PC-9 (cell line): ENCODE results near the gene RNF169. TPM values are rescaled to one million over a fixed set of nuclear protein-coding genes. Genes with fewer than 3 reads are reported as not detected.
"Not testable (repeated sequence)": the region's sequence is repeated elsewhere in the genome, so short reads cannot be mapped to it uniquely, and the experiment has no call there.

Source experiments
- BruUV-seq: library from RNA; stranded (reverse); fragments of 400-500 nt; replicated peaks from 2 replicates; lab custom pipeline; 2021; lab: Mats Ljungman, UMichigan
- CTCF ChIA-PET: fragments of 300-600 bp; sonication (Branson Sonifier 250); formaldehyde crosslinking; loops from one replicate; lab custom pipeline; 2022; ENCODE audit warnings: antibody characterized with exemption; lab: Charles Lee
- POLR2A ChIA-PET: fragments of 300-600 bp; sonication (Branson Sonifier 250); formaldehyde crosslinking; loops from one replicate; lab custom pipeline; 2022; ENCODE audit warnings: antibody characterized with exemption; ENCODE audit not compliant: unreplicated experiment; lab: Charles Lee
- DNase-seq, 2 experiments: peaks; one replicate each; pipeline versions ENCODE4 v3.0.0 to v3.0.0-alpha.2; 2015 to 2022; ENCODE audit warnings: mixed read lengths in 1 of 2
- H2AFZ ChIP-seq: fragments of 200-600 bp; sonication (generic); 2 replicates; pipeline ENCODE4 v1.8.1; 2017; ENCODE audit warnings: antibody characterized with exemption
- H3F3A ChIP-seq: fragments of 200-600 bp; sonication (generic); 2 replicates; pipeline ENCODE4 v1.8.1; 2017; ENCODE audit warnings: antibody characterized with exemption, mild to moderate bottlenecking, low read depth; ENCODE audit not compliant: insufficient read depth
- H3K27ac ChIP-seq: fragments of 200-600 bp; sonication (generic); 2 replicates; pipeline ENCODE4 v1.6.1; 2016; ENCODE audit warnings: mixed run types
- H3K27me3 ChIP-seq: fragments of 200-600 bp; sonication (generic); 2 replicates; pipeline ENCODE4 v1.6.1; 2016; ENCODE audit warnings: low read depth, mixed run types; ENCODE audit not compliant: insufficient read depth
- H3K36me3 ChIP-seq: fragments of 200-600 bp; sonication (generic); 2 replicates; pipeline ENCODE4 v1.6.1; 2016; ENCODE audit warnings: low read depth, mixed run types
- H3K4me1 ChIP-seq: fragments of 200-600 bp; sonication (generic); replicated peaks from 2 replicates; pipeline ENCODE4 v1.6.1; 2016; ENCODE audit warnings: mixed run types; ENCODE audit not compliant: insufficient read depth
- H3K4me2 ChIP-seq: fragments of 200-600 bp; sonication (generic); 2 replicates; pipeline ENCODE4 v1.6.1; 2017; ENCODE audit warnings: mixed run types
- H3K4me3 ChIP-seq: fragments of 200-600 bp; sonication (generic); 2 replicates; pipeline ENCODE4 v1.6.1; 2016; ENCODE audit warnings: mixed run types
- H3K79me2 ChIP-seq: fragments of 200-600 bp; sonication (generic); 2 replicates; pipeline ENCODE4 v1.6.1; 2017; ENCODE audit warnings: low read depth, mixed run types
- H3K9me2 ChIP-seq: fragments of 200-600 bp; sonication (generic); 2 replicates; pipeline ENCODE4 v1.8.1; 2017; ENCODE audit warnings: mild to moderate bottlenecking; ENCODE audit not compliant: insufficient read depth
- H3K9me3 ChIP-seq: fragments of 200-600 bp; sonication (generic); 2 replicates; pipeline ENCODE4 v1.8.1; 2016; ENCODE audit warnings: low read depth; ENCODE audit not compliant: insufficient read depth
- H4K20me1 ChIP-seq: fragments of 200-600 bp; sonication (generic); 2 replicates; pipeline ENCODE4 v1.8.1; 2017; ENCODE audit not compliant: insufficient read depth
- CTCF ChIP-seq: fragments of 200-600 bp; sonication (generic); conservative IDR thresholded peaks from 2 replicates; pipeline ENCODE4 v1.6.1; 2017; ENCODE audit warnings: mixed run types, antibody characterized with exemption, mild to moderate bottlenecking, moderate library complexity
- EZH2 ChIP-seq: fragments of 200-600 bp; sonication (generic); IDR thresholded peaks from 2 replicates; pipeline ENCODE4 v1.8.0; 2017; ENCODE audit warnings: antibody characterized with exemption, low read depth
- intact Hi-C: fragments of 100-400 bp; cut with micrococcal nuclease; formaldehyde crosslinking; loops from one replicate; pipeline ENCODE4 v1.10.0; 2022; ENCODE audit not compliant: unreplicated experiment
- total RNA-seq: library from RNA; stranded (reverse); gene quantifications from 2 replicates; pipeline ENCODE4 v1.2.3, GENCODE V29; 2021

The RNF169 gene
- total RNA-seq, 1 experiment from 2014 or later = 36.5 TPM

GRCh38 chr11:74822170-74822569 lies 73.5 kb downstream of the RNF169 start:
- peaks cover 43% of the 10 kb centered on the region for H3K9me3 ChIP-seq
- DNase-seq = no peak
- H3K4me3 ChIP-seq = no peak overlapping the region
- H3K79me2 ChIP-seq = peaks cover 9% of the 10 kb centered on the region; the same call in 1 of the 2 replicates
- BruUV-seq = no TSS peak
- no peak overlapping the region for H3K27ac ChIP-seq
- H3F3A ChIP-seq = no peaks in the 10 kb centered on the region
- H3K9me2 ChIP-seq = no peaks in the 10 kb centered on the region
- H3K4me1 ChIP-seq = no peaks in the 10 kb centered on the region
- H3K4me2 ChIP-seq = no peak overlapping the region
- TF ChIP-seq EZH2 (no peak), CTCF (no peak)
- intact Hi-C loops = no loop called here
- ChIA-PET CTCF (no interaction called here), POLR2A (no interaction called here)
- peaks cover 68% of the 10 kb centered on the region for H3K36me3 ChIP-seq
- no peaks in the 10 kb centered on the region for H3K27me3 ChIP-seq
- no peaks in the 10 kb centered on the region for H4K20me1 ChIP-seq
- H2AFZ ChIP-seq = no peak overlapping the region

GRCh38 chr11:74824285-74824982 lies 75.8 kb downstream of the RNF169 start:
- peaks cover 9% of the 10 kb centered on the region; the same call in 1 of the 2 replicates for H3K79me2 ChIP-seq
- H3K27ac ChIP-seq = no peak overlapping the region
- no peak overlapping the region for H2AFZ ChIP-seq
- POLR2A ChIA-PET = no interaction called here
- CTCF ChIA-PET = no interaction called here
- H3K36me3 ChIP-seq = peaks cover 56% of the 10 kb centered on the region
- H3K4me1 ChIP-seq = no peaks in the 10 kb centered on the region
- intact Hi-C loops = no loop called here
- 0 out of 2 replicates have a peak, but pooled peaks cover 5% of the 10 kb centered on the region for H3F3A ChIP-seq
- H3K4me2 ChIP-seq = no peak overlapping the region
- H3K4me3 ChIP-seq = no peak overlapping the region
- no peak for TF ChIP-seq CTCF
- TF ChIP-seq EZH2 = no peak
- BruUV-seq = no TSS peak
- H3K9me2 ChIP-seq = no peaks in the 10 kb centered on the region
- H4K20me1 ChIP-seq = no peaks in the 10 kb centered on the region
- DNase-seq = no peak
- H3K27me3 ChIP-seq = no peaks in the 10 kb centered on the region
- peaks cover 47% of the 10 kb centered on the region for H3K9me3 ChIP-seq

DNA sequence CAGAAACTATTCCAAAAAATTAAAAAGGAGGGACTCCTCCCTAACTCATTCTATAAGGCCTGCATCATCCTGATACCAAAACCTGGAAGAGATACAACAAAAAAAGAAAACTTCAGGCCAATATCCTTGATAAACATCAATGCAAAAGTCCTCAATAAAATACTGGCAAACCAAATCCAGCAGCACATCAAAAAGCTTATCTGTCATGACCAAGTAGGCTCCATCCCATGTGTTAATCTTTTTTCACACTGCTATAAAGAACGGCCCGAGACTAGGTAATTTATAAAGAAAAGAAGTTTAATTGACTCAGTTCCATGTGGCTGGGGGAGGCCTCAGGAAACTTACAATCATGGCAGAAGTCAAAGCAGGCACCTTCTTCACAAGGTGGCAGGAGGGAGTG lies 76.9 kb downstream of the RNF169 start:
- CTCF ChIA-PET, POLR2A ChIA-PET, H3K4me2 ChIP-seq, H3K27me3 ChIP-seq, BruUV-seq, H3K9me2 ChIP-seq, H3K79me2 ChIP-seq, DNase-seq, H3K4me1 ChIP-seq, H3K27ac ChIP-seq, H4K20me1 ChIP-seq, H3K4me3 ChIP-seq, H3F3A ChIP-seq, intact Hi-C loops, H2AFZ ChIP-seq: not testable (repeated sequence)
- peaks cover 47% of the 10 kb centered on the region for H3K9me3 ChIP-seq
- H3K36me3 ChIP-seq = peaks cover 50% of the 10 kb centered on the region
